ENCODE measurements around the gene PRRT1.

- TF ChIP-seq CTCF (optimal IDR thresholded peaks at IDR 0.05 in 1 of 3, IDR thresholded peaks at IDR 0.05 in 1 of 3, conservative IDR thresholded peaks at IDR 0.05 in 1 of 3; ENCODE audit: extremely low read depth in 1 of 3, insufficient read depth in 2 of 3, low read length in 3 of 3) = no peak
- TF ChIP-seq EZH2 (IDR thresholded peaks at IDR 0.05; ENCODE audit: low read length) = no peak
Observed at GRCh38 chr6:32198866-32199265, 47.1 kb upstream of the PRRT1 start.
